K562 (cell line): ENCODE measurements around the gene ADORA3. TPM values are rescaled to one million over a fixed set of nuclear protein-coding genes. Genes with fewer than 3 reads are reported as not detected.
A peak's percentile ranks its signal among the peaks of the same experiment; 100 is the strongest.

Experiments used
- ATAC-seq: fragments of 200-7000 bp; cut with Tn5 transposase; 3 replicates; pipeline ENCODE4 v1.9.1; 2020; ENCODE audit warnings: moderate library complexity
- BruUV-seq: library from RNA; stranded (reverse); fragments of 400-500 nt; replicated peaks from 2 replicates; lab custom pipeline; 2021; lab: Mats Ljungman, UMichigan
- CTCF ChIA-PET: fragments of 300-600 bp; formaldehyde crosslinking; extraction: SDS; loops from one replicate; lab custom pipeline; 2021; ENCODE audit warnings: low intra/inter-chr PET ratio; lab: Yijun Ruan, JAX
- POLR2A ChIA-PET: fragments of 300-600, 350-650 bp; sonication (Branson Sonifier 250); formaldehyde crosslinking; extraction: SDS; loops from one replicate; lab custom pipeline; 2021; ENCODE audit warnings: antibody characterized with exemption, inconsistent platforms; lab: Yijun Ruan, JAX
- DNase-seq, 4 experiments: peaks; one replicate each; pipeline versions ENCODE4 v3.0.0 to v3.0.0-alpha.2; 2011 to 2018; ENCODE audit warnings: low spot score in 3 of 4, mixed read lengths in 3 of 4; ENCODE audit errors: extremely low read depth in 1 of 4
- FAIRE-seq: peaks from 2 replicates; lab custom pipeline; 2011; peaks lifted over from hg19 to GRCh38; lab: Jason Lieb, UNC
- H2AFZ ChIP-seq: 2 replicates; pipeline ENCODE4 v1.6.0; 2011; ENCODE audit warnings: low read depth, low read length, control low read depth, inconsistent platforms
- H3K27ac ChIP-seq: fragments of 200-600 bp; 3 replicates; pipeline ENCODE4 v1.8.0; 2011; ENCODE audit warnings: low read depth, mild to moderate bottlenecking, control low read depth, inconsistent platforms, low read length, moderate library complexity, mixed read lengths; ENCODE audit errors: extremely low read depth
- H3K27me3 ChIP-seq, 2 experiments: fragments of 300-600 bp in 1 of 2; 2 replicates in 1 of 2; 3 replicates in 1 of 2; pipeline versions ENCODE4 v1.6.0 to v1.8.0; 2011; ENCODE audit warnings: inconsistent platforms in 2 of 2, low read length in 2 of 2, mild to moderate bottlenecking in 1 of 2, mixed read lengths in 1 of 2, moderate library complexity in 1 of 2; ENCODE audit not compliant: control insufficient read depth in 2 of 2, insufficient read depth in 2 of 2
- H3K36me3 ChIP-seq: fragments of 300-600 bp; 3 replicates; pipeline ENCODE4 v1.8.0; 2011; ENCODE audit warnings: mild to moderate bottlenecking, low read length, inconsistent platforms; ENCODE audit not compliant: control insufficient read depth, insufficient read depth
- H3K4me1 ChIP-seq, 2 experiments: fragments of 200-600 bp in 1 of 2; replicated peaks in 1 of 2; 2 replicates in 1 of 2; 3 replicates in 1 of 2; pipeline versions ENCODE4 v1.5.1 to v1.8.0; 2011; ENCODE audit warnings: inconsistent platforms in 2 of 2, low read length in 2 of 2, mild to moderate bottlenecking in 1 of 2, mixed read lengths in 1 of 2, moderate library complexity in 1 of 2; ENCODE audit not compliant: control insufficient read depth in 2 of 2, insufficient read depth in 2 of 2
- H3K4me2 ChIP-seq: 2 replicates; pipeline ENCODE4 v1.6.1; 2011; ENCODE audit warnings: low read length, control low read depth, inconsistent platforms, mixed read lengths; ENCODE audit not compliant: insufficient read depth
- H3K4me3 ChIP-seq: fragments of 200-600 bp; sonication (generic), shearing (Covaris generic); 2 replicates; pipeline ENCODE4 v1.5.1; 2016; ENCODE audit warnings: control low read depth, inconsistent platforms
- H3K79me2 ChIP-seq: fragments of 200-600 bp; 3 replicates; pipeline ENCODE4 v1.8.0; 2011; ENCODE audit warnings: low read length, inconsistent platforms; ENCODE audit not compliant: control insufficient read depth, insufficient read depth
- H3K9ac ChIP-seq, 2 experiments: 2 replicates each; pipeline versions ENCODE4 v1.6.0 to v1.6.1; 2011; ENCODE audit warnings: low read depth in 2 of 2, low read length in 2 of 2, control low read depth in 1 of 2, inconsistent platforms in 1 of 2, mild to moderate bottlenecking in 1 of 2, mixed read lengths in 1 of 2; ENCODE audit not compliant: insufficient read depth in 1 of 2
- H3K9me1 ChIP-seq: one replicate; pipeline ENCODE4 v1.6.0; 2011; ENCODE audit warnings: inconsistent platforms, mild to moderate bottlenecking, low read length, moderate library complexity; ENCODE audit not compliant: control insufficient read depth, insufficient read depth
- H3K9me3 ChIP-seq: replicated peaks from 2 replicates; pipeline ENCODE4 v1.5.1; 2011; ENCODE audit warnings: low read depth, low read length, inconsistent platforms; ENCODE audit not compliant: control insufficient read depth, insufficient read depth
- H4K20me1 ChIP-seq: replicated peaks from 2 replicates; pipeline ENCODE4 v1.6.1; 2011; ENCODE audit warnings: low read length, inconsistent platforms, mixed read lengths; ENCODE audit not compliant: control insufficient read depth, insufficient read depth
- BCOR ChIP-seq: fragments of 450-650 bp; IDR thresholded peaks from 2 replicates; pipeline ENCODE4 v1.6.1; 2016
- CEBPG ChIP-seq, 3 experiments: fragments of 200-800 bp in 1 of 3; sonication (Bioruptor generic) in 1 of 3; sonication (generic) in 1 of 3; formaldehyde crosslinking in 1 of 3; IDR thresholded peaks in 2 of 3; conservative IDR thresholded peaks in 1 of 3; 2 replicates each; pipeline versions ENCODE4 v1.6.1 to v1.8.0; 2016 to 2022; ENCODE audit warnings: missing compliant biosample characterization in 2 of 3, missing genetic modification characterization in 2 of 3, mild to moderate bottlenecking in 1 of 3, missing genetic modification reagents in 1 of 3
- GTF2F1 ChIP-seq: IDR thresholded peaks from 2 replicates; pipeline ENCODE4 v1.6.1; 2011; ENCODE audit warnings: low read depth, low read length, improper control_type of control experiment
- HDAC2 ChIP-seq: fragments of 450-650 bp; IDR thresholded peaks from 2 replicates; pipeline ENCODE4 v1.6.1; 2016; ENCODE audit warnings: mild to moderate bottlenecking
- HNRNPLL ChIP-seq: fragments of 200-400 bp; formaldehyde crosslinking; IDR thresholded peaks from 2 replicates; pipeline ENCODE4 v1.6.1; 2017; ENCODE audit warnings: low read length, low read depth, mild to moderate bottlenecking; ENCODE audit not compliant: poor library complexity, severe bottlenecking
- KDM1A ChIP-seq, 2 experiments: fragments of 450-650 bp; IDR thresholded peaks; 2 replicates each; pipeline ENCODE4 v1.6.1; 2016; ENCODE audit warnings: mild to moderate bottlenecking in 2 of 2
- KLF1 ChIP-seq: fragments of 450-650 bp; IDR thresholded peaks from 2 replicates; pipeline ENCODE4 v1.6.1; 2016; ENCODE audit warnings: missing genetic modification characterization, missing compliant biosample characterization
- KLF6 ChIP-seq: fragments of 250-450 bp; sonication (Bioruptor Pico); IDR thresholded peaks from 2 replicates; pipeline ENCODE4 v1.4.0; 2020; ENCODE audit warnings: mild to moderate bottlenecking, moderate library complexity, borderline replicate concordance
- NFIC ChIP-seq: fragments of 450-650 bp; IDR thresholded peaks from 2 replicates; pipeline ENCODE4 v1.6.1; 2017; ENCODE audit warnings: mild to moderate bottlenecking, inconsistent platforms
- NFIX ChIP-seq: fragments of 250-450 bp; sonication (Bioruptor Pico); IDR thresholded peaks from 2 replicates; pipeline ENCODE4 v1.4.0; 2020; ENCODE audit warnings: low read depth, mild to moderate bottlenecking, moderate library complexity
- PATZ1 ChIP-seq: fragments of 250-450 bp; sonication (Bioruptor Pico); IDR thresholded peaks from 2 replicates; pipeline ENCODE4 v1.5.0; 2020; ENCODE audit warnings: mild to moderate bottlenecking, borderline replicate concordance
- PCBP2 ChIP-seq: fragments of 200-400 bp; formaldehyde crosslinking; IDR thresholded peaks from 2 replicates; pipeline ENCODE4 v1.6.1; 2018; ENCODE audit warnings: low read length, low read depth, mild to moderate bottlenecking, moderate library complexity; ENCODE audit not compliant: poor library complexity, severe bottlenecking
- PHF8 ChIP-seq: fragments of 200-600 bp; sonication (generic); IDR thresholded peaks from 2 replicates; pipeline ENCODE4 v1.6.1; 2012; ENCODE audit warnings: mixed run types, mild to moderate bottlenecking, inconsistent platforms, low read length, moderate library complexity, borderline replicate concordance
- RBFOX2 ChIP-seq: fragments of 200-400 bp; formaldehyde crosslinking; IDR thresholded peaks from 2 replicates; pipeline ENCODE4 v1.6.1; 2017; ENCODE audit warnings: low read depth, mild to moderate bottlenecking, low read length, moderate library complexity
- RBM25 ChIP-seq: fragments of 200-400 bp; formaldehyde crosslinking; IDR thresholded peaks from 2 replicates; pipeline ENCODE4 v1.6.1; 2018; ENCODE audit warnings: low read length, low read depth, moderate library complexity; ENCODE audit not compliant: severe bottlenecking
- RFX7 ChIP-seq: fragments of 250-450 bp; sonication (Bioruptor Pico); IDR thresholded peaks from 2 replicates; pipeline ENCODE4 v1.5.1; 2021; ENCODE audit warnings: mild to moderate bottlenecking
- SMARCA5 ChIP-seq: fragments of 450-650 bp; IDR thresholded peaks from 2 replicates; pipeline ENCODE4 v1.6.1; 2016
- ZNF3 ChIP-seq: fragments of 250-450 bp; sonication (Bioruptor Pico); IDR thresholded peaks from 2 replicates; pipeline ENCODE4 v1.5.0; 2021; ENCODE audit warnings: mild to moderate bottlenecking, moderate library complexity
- WGBS: fragments of 100-300 bp; shearing (Covaris generic); methylation state at CpG from one replicate; pipeline ENCODE4 v1.1.6; 2016; ENCODE audit warnings: low coverage, mixed read lengths; ENCODE audit not compliant: insufficient coverage; ENCODE audit errors: missing lambda C conversion rate; 5-methylcytosine and 5-hydroxymethylcytosine counted together
- in situ Hi-C: fragments of 300-500 bp; cut with MboI; formaldehyde crosslinking; loops from 4 replicates; pipeline ENCODE4 v1.15.0; 2018; ENCODE audit warnings: inconsistent platforms, mixed read lengths
- intact Hi-C: fragments of 100-400 bp; cut with micrococcal nuclease; formaldehyde crosslinking; loops from 2 replicates; pipeline ENCODE4 v1.14.2; 2022
- polyA plus RNA-seq, 8 experiments: library from polyadenylated mRNA; depleted of rRNA in 4 of 8; stranded (reverse) in 5 of 8; unstranded in 3 of 8; fragments of >200 nt; fragmentation: Nextera tagmentation in 2 of 8; fragmentation: Illumina TruSeq in 1 of 8; extraction: Ambion mirVana in 2 of 8; extraction: Trizol in 1 of 8; gene quantifications; 2 replicates each; pipeline versions ENCODE4 v1.2.1 to v1.2.3, GENCODE V29; 2011 to 2014; ENCODE audit warnings: inconsistent platforms in 1 of 8, missing spikeins in 1 of 8
- total RNA-seq, 7 experiments: library from RNA; depleted of rRNA in 6 of 7; stranded (reverse); fragments of >200 nt in 6 of 7; fragmentation: Illumina TruSeq in 2 of 7; extraction: Trizol in 2 of 7; gene quantifications; 2 replicates each; pipeline versions ENCODE4 v1.2.1 to v1.2.3, GENCODE V29; 2011 to 2021; ENCODE audit warnings: low replicate concordance in 1 of 7

ADORA3 gene
- total and polyA plus RNA-seq, 9 of the 15 experiments (the other 6 are each of a cell fraction or from before 2014, with no cell fraction given), result 0.09 to 0.35 (median 0.16) TPM; not detected in 3

GRCh38 chr1:111520053-111520452 lies 16.6 kb upstream of the ADORA3 start (continued):
- TF ChIP-seq PATZ1 (CRISPR knock-in tag) (no peak), ZNF3 (CRISPR knock-in tag) (no peak), RBFOX2 (no peak), GTF2F1 (no peak)

- CTCF ChIA-PET, result no interaction called here
- ATAC-seq, result no peak
- POLR2A ChIA-PET, result interaction anchor here (1.2 to 4.7 kb wide), 3 partner anchors 10 to 15 kb away, joined by 3 to 23 read pairs (median 3); partner anchors contain the start of genes ADORA3 and TMIGD3
- no peaks in the 10 kb centered on the region for H4K20me1 ChIP-seq
- no peak overlapping the region for H3K27ac ChIP-seq
- H3K9ac ChIP-seq, result no peak overlapping the region
- TF ChIP-seq PHF8 (no peak), KDM1A (IDR thresholded peaks at IDR 0.05) (peak in 1 of 2 experiments; percentile 44; a peak in 1 of 4 replicates), RBM25 (peak; percentile 95), BCOR (peak; percentile 66), HDAC2 (peak; percentile 31; the same call in 1 of the 2 replicates), KLF1 (tag) (no peak), HNRNPLL (no peak), CEBPG (CRISPR knock-in tag; IDR thresholded peaks at IDR 0.05) (no peak), CEBPG (tag; conservative IDR thresholded peaks at IDR 0.05 in 1 of 2, IDR thresholded peaks at IDR 0.05 in 1 of 2) (no peak), NFIC (peak; percentile 64), SMARCA5 (0 out of 2 replicates have a peak, but pooled peaks have one; percentile 16), PCBP2 (no peak), RFX7 (no peak), KLF6 (CRISPR knock-in tag) (no peak), NFIX (CRISPR knock-in tag) (peak; percentile 25; the same call in 1 of the 2 replicates)
- H3K9me3 ChIP-seq, result no peaks in the 10 kb centered on the region
- H3K9me1 ChIP-seq, result peaks cover 3% of the 10 kb centered on the region
- H3K4me2 ChIP-seq, result no peak overlapping the region
- H2AFZ ChIP-seq, result no peak overlapping the region
- no peak for FAIRE-seq
- BruUV-seq, result no TSS peak
- H3K27me3 ChIP-seq, result 0 out of 5 replicates have a peak, but pooled peaks cover 2 to 3% of the 10 kb centered on the region in 2 experiments
- no peaks in the 10 kb centered on the region for H3K79me2 ChIP-seq
- intact Hi-C loops, result no loop called here
- no peaks in the 10 kb centered on the region for H3K36me3 ChIP-seq
- H3K4me3 ChIP-seq, result no peak overlapping the region
- in situ Hi-C loops, result no loop called here
- no peak for DNase-seq
- 16% methylated on average over 1 of the region's 1 CpG for WGBS
- H3K4me1 ChIP-seq, result peaks cover 9 to 25% of the 10 kb centered on the region in 2 experiments
Observed at GRCh38 chr1:111517469-111518225, 14.2 kb upstream of the ADORA3 start.
